ENCODE results near the gene SPTLC3.
A peak's percentile ranks its signal among the peaks of the same experiment; 100 is the strongest.

SPTLC3 gene

GRCh38 chr20:13009682-13010406 lies 1.1 kb downstream of the SPTLC3 start:
- Histone ChIP-seq H3K4me2 (ENCODE audit: low read length, poor library complexity, severe bottlenecking) (peak overlapping the region; percentile 56), H3K18ac (ENCODE audit: low read depth in 1 of 2, low read length in 2 of 2) (peak overlapping the region in 1 of 2 experiments; percentile 25), H2AFZ (ENCODE audit: low read depth, low read length) (no peak overlapping the region), H4K8ac (ENCODE audit: low read length) (no peak overlapping the region), H3K23ac (ENCODE audit: low read length in 2 of 2) (no peak overlapping the region), H3K14ac (ENCODE audit: low read length in 2 of 2) (peak overlapping the region in 1 of 2 experiments; percentile 6), H2AK5ac (ENCODE audit: low read length, severe bottlenecking) (peak overlapping the region; percentile 19), H3K79me1 (replicated peaks; ENCODE audit: low read length, poor library complexity, severe bottlenecking) (peaks cover 13% of the 10 kb centered on the region), H3K9me3 (ENCODE audit: control insufficient read depth, low read length) (no peaks in the 10 kb centered on the region), H2BK120ac (ENCODE audit: low read depth, low read length) (no peak overlapping the region), H2BK15ac (ENCODE audit: low read depth, poor library complexity, severe bottlenecking) (no peak overlapping the region), H3K27ac (ENCODE audit: low read length, poor library complexity, severe bottlenecking) (peak overlapping the region; percentile 89), H3K4me1 (ENCODE audit: control insufficient read depth, insufficient read depth, low read depth, low read length) (peaks cover 11% of the 10 kb centered on the region), H3K27me3 (ENCODE audit: control insufficient read depth in 1 of 2, insufficient read depth in 1 of 2, low read length in 2 of 2) (no peaks in the 10 kb centered on the region), H4K91ac (ENCODE audit: low read length) (no peak overlapping the region), H3K4ac (ENCODE audit: low read depth in 1 of 2, low read length in 2 of 2) (no peak overlapping the region), H3K36me3 (ENCODE audit: control insufficient read depth in 1 of 2, insufficient read depth in 2 of 2, low read depth in 1 of 2, low read length in 2 of 2) (peaks cover 0 to 3% of the 10 kb centered on the region in 2 experiments), H3K4me3 (ENCODE audit: insufficient read depth in 1 of 2, low read depth in 1 of 2, low read length in 2 of 2) (peak overlapping the region; percentile 11 to 91), H2BK12ac (ENCODE audit: low read length in 2 of 2) (peak overlapping the region in 1 of 2 experiments; percentile 79), H3K9ac (ENCODE audit: low read length) (peak overlapping the region; percentile 86), H2BK5ac (ENCODE audit: low read depth, low read length, poor library complexity, severe bottlenecking) (no peak overlapping the region)
- WGBS, result 49% methylated on average over 6 of the region's 6 CpGs
- peak; percentile 92 for DNase-seq

GRCh38 chr20:13012886-13013285 lies 4.1 kb downstream of the SPTLC3 start:
- Histone ChIP-seq H2BK5ac (ENCODE audit: low read depth, low read length, poor library complexity, severe bottlenecking) (no peak overlapping the region), H3K23ac (ENCODE audit: low read length in 2 of 2) (no peak overlapping the region), H3K27me3 (ENCODE audit: control insufficient read depth in 1 of 2, insufficient read depth in 1 of 2, low read length in 2 of 2) (no peaks in the 10 kb centered on the region), H3K14ac (ENCODE audit: low read length in 2 of 2) (no peak overlapping the region), H4K8ac (ENCODE audit: low read length) (no peak overlapping the region), H3K4me3 (ENCODE audit: insufficient read depth in 1 of 2, low read depth in 1 of 2, low read length in 2 of 2) (peak overlapping the region in 1 of 2 experiments; percentile 2), H3K27ac (ENCODE audit: low read length, poor library complexity, severe bottlenecking) (no peak overlapping the region), H3K79me1 (replicated peaks; ENCODE audit: low read length, poor library complexity, severe bottlenecking) (peaks cover 13% of the 10 kb centered on the region), H2BK120ac (ENCODE audit: low read depth, low read length) (no peak overlapping the region), H3K9ac (ENCODE audit: low read length) (no peak overlapping the region), H3K36me3 (ENCODE audit: control insufficient read depth in 1 of 2, insufficient read depth in 2 of 2, low read depth in 1 of 2, low read length in 2 of 2) (peaks cover 0 to 3% of the 10 kb centered on the region in 2 experiments), H2AK5ac (ENCODE audit: low read length, severe bottlenecking) (peak overlapping the region; percentile 13), H2BK15ac (ENCODE audit: low read depth, poor library complexity, severe bottlenecking) (no peak overlapping the region), H3K4me1 (ENCODE audit: control insufficient read depth, insufficient read depth, low read depth, low read length) (peaks cover 13% of the 10 kb centered on the region), H2AFZ (ENCODE audit: low read depth, low read length) (no peak overlapping the region), H2BK12ac (ENCODE audit: low read length in 2 of 2) (no peak overlapping the region), H3K4ac (ENCODE audit: low read depth in 1 of 2, low read length in 2 of 2) (no peak overlapping the region), H3K4me2 (ENCODE audit: low read length, poor library complexity, severe bottlenecking) (no peak overlapping the region), H3K18ac (ENCODE audit: low read depth in 1 of 2, low read length in 2 of 2) (no peak overlapping the region), H4K91ac (ENCODE audit: low read length) (no peak overlapping the region), H3K9me3 (ENCODE audit: control insufficient read depth, low read length) (no peaks in the 10 kb centered on the region)
- DNase-seq, result no peak
- WGBS, result 0% methylated on average over 1 of the region's 1 CpG

- WGBS, result no CpG with 5 or more reads among the region's 1 CpG
- no peak overlapping the region for H4K91ac ChIP-seq (ENCODE audit: low read length)
- no peaks in the 10 kb centered on the region for H3K9me3 ChIP-seq (ENCODE audit: control insufficient read depth, low read length)
- no peak overlapping the region for H3K4me3 ChIP-seq (ENCODE audit: insufficient read depth in 1 of 2, low read depth in 1 of 2, low read length in 2 of 2)
- H3K36me3 ChIP-seq (ENCODE audit: control insufficient read depth in 1 of 2, insufficient read depth in 2 of 2, low read depth in 1 of 2, low read length in 2 of 2), result peaks cover 0 to 3% of the 10 kb centered on the region in 2 experiments
- peaks cover 13% of the 10 kb centered on the region for H3K79me1 ChIP-seq (replicated peaks; ENCODE audit: low read length, poor library complexity, severe bottlenecking)
- H3K4ac ChIP-seq (ENCODE audit: low read depth in 1 of 2, low read length in 2 of 2), result no peak overlapping the region
- no peak overlapping the region for H2BK12ac ChIP-seq (ENCODE audit: low read length in 2 of 2)
- no peak overlapping the region for H2BK5ac ChIP-seq (ENCODE audit: low read depth, low read length, poor library complexity, severe bottlenecking)
- no peak overlapping the region for H2BK15ac ChIP-seq (ENCODE audit: low read depth, poor library complexity, severe bottlenecking)
- H3K18ac ChIP-seq (ENCODE audit: low read depth in 1 of 2, low read length in 2 of 2), result no peak overlapping the region
- no peak overlapping the region for H3K4me2 ChIP-seq (ENCODE audit: low read length, poor library complexity, severe bottlenecking)
- no peak overlapping the region for H2BK120ac ChIP-seq (ENCODE audit: low read depth, low read length)
- no peaks in the 10 kb centered on the region for H3K27me3 ChIP-seq (ENCODE audit: control insufficient read depth in 1 of 2, insufficient read depth in 1 of 2, low read length in 2 of 2)
- H3K14ac ChIP-seq (ENCODE audit: low read length in 2 of 2), result no peak overlapping the region
- no peak overlapping the region for H3K9ac ChIP-seq (ENCODE audit: low read length)
- H4K8ac ChIP-seq (ENCODE audit: low read length), result no peak overlapping the region
- no peak overlapping the region for H3K27ac ChIP-seq (ENCODE audit: low read length, poor library complexity, severe bottlenecking)
- no peak overlapping the region for H2AK5ac ChIP-seq (ENCODE audit: low read length, severe bottlenecking)
- no peak overlapping the region for H3K23ac ChIP-seq (ENCODE audit: low read length in 2 of 2)
- peaks cover 13% of the 10 kb centered on the region for H3K4me1 ChIP-seq (ENCODE audit: control insufficient read depth, insufficient read depth, low read depth, low read length)
- no peak overlapping the region for H2AFZ ChIP-seq (ENCODE audit: low read depth, low read length)
- no peak for DNase-seq
Observed at GRCh38 chr20:13013411-13013810, 4.6 kb downstream of the SPTLC3 start.

- DNase-seq, result peak; percentile 48
- Histone ChIP-seq H3K27me3 (ENCODE audit: control insufficient read depth in 1 of 2, insufficient read depth in 1 of 2, low read length in 2 of 2) (no peaks in the 10 kb centered on the region), H3K4me1 (ENCODE audit: control insufficient read depth, insufficient read depth, low read depth, low read length) (peaks cover 6% of the 10 kb centered on the region), H2BK5ac (ENCODE audit: low read depth, low read length, poor library complexity, severe bottlenecking) (no peak overlapping the region), H3K23ac (ENCODE audit: low read length in 2 of 2) (no peak overlapping the region), H3K79me1 (replicated peaks; ENCODE audit: low read length, poor library complexity, severe bottlenecking) (peaks cover 17% of the 10 kb centered on the region), H2BK120ac (ENCODE audit: low read depth, low read length) (no peak overlapping the region), H2BK15ac (ENCODE audit: low read depth, poor library complexity, severe bottlenecking) (no peak overlapping the region), H2AK5ac (ENCODE audit: low read length, severe bottlenecking) (peak overlapping the region; percentile 53), H3K4me3 (ENCODE audit: insufficient read depth in 1 of 2, low read depth in 1 of 2, low read length in 2 of 2) (no peak overlapping the region), H3K4ac (ENCODE audit: low read depth in 1 of 2, low read length in 2 of 2) (no peak overlapping the region), H4K8ac (ENCODE audit: low read length) (no peak overlapping the region), H3K4me2 (ENCODE audit: low read length, poor library complexity, severe bottlenecking) (no peak overlapping the region), H3K27ac (ENCODE audit: low read length, poor library complexity, severe bottlenecking) (peak overlapping the region; percentile 53), H3K36me3 (ENCODE audit: control insufficient read depth in 1 of 2, insufficient read depth in 2 of 2, low read depth in 1 of 2, low read length in 2 of 2) (peaks cover 0 to 5% of the 10 kb centered on the region in 2 experiments), H3K14ac (ENCODE audit: low read length in 2 of 2) (no peak overlapping the region), H3K9ac (ENCODE audit: low read length) (no peak overlapping the region), H3K9me3 (ENCODE audit: control insufficient read depth, low read length) (peaks cover 15% of the 10 kb centered on the region), H2AFZ (ENCODE audit: low read depth, low read length) (no peak overlapping the region), H4K91ac (ENCODE audit: low read length) (no peak overlapping the region), H2BK12ac (ENCODE audit: low read length in 2 of 2) (no peak overlapping the region), H3K18ac (ENCODE audit: low read depth in 1 of 2, low read length in 2 of 2) (no peak overlapping the region)
- WGBS, result 63% methylated on average over 1 of the region's 1 CpG
Observed at GRCh38 chr20:13017235-13017634, 8.5 kb downstream of the SPTLC3 start.
